Activated naive CD8-positive, alpha-beta T cell treated with anti-CD3 and anti-CD28 coated beads, Interleukin-2, amount 10 ng/mL, durations not matched to agents 7 days and 5 days (primary cell): ENCODE results near the gene TMEM201. TPM values are rescaled to one million over a fixed set of nuclear protein-coding genes. Genes with fewer than 3 reads are reported as not detected.

Experiments used
- ATAC-seq: fragments of 150-1000 bp; cut with Tn5 transposase; one replicate; pipeline ENCODE4 v1.10.0; 2021; ENCODE audit warnings: low read depth, moderate library complexity
- POLR2A ChIA-PET: fragments of 350-600 bp; sonication (Branson Sonifier 250); formaldehyde crosslinking; loops from one replicate; lab custom pipeline; 2021; ENCODE audit warnings: antibody characterized with exemption; lab: Charles Lee
- DNase-seq: peaks from one replicate; pipeline ENCODE4 v3.0.0; 2021
- H3K27ac Mint-ChIP-seq: one replicate; pipeline ENCODE4 v1.8.0; 2022; ENCODE audit warnings: mild to moderate bottlenecking, mixed read lengths
- H3K27me3 Mint-ChIP-seq: one replicate; pipeline ENCODE4 v1.8.0; 2022; ENCODE audit warnings: mild to moderate bottlenecking, moderate library complexity, mixed read lengths
- H3K36me3 Mint-ChIP-seq: one replicate; pipeline ENCODE4 v1.8.0; 2021; ENCODE audit warnings: mild to moderate bottlenecking, mixed read lengths
- H3K4me1 Mint-ChIP-seq: one replicate; pipeline ENCODE4 v1.8.0; 2021; ENCODE audit warnings: mixed read lengths
- H3K4me3 Mint-ChIP-seq: one replicate; pipeline ENCODE4 v1.8.0; 2022; ENCODE audit warnings: mild to moderate bottlenecking, moderate library complexity, mixed read lengths
- H3K9me3 Mint-ChIP-seq: one replicate; pipeline ENCODE4 v1.8.0; 2021; ENCODE audit warnings: mixed read lengths
- total RNA-seq, 2 experiments: library from RNA; stranded (reverse); gene quantifications; one replicate each; pipeline ENCODE4 v1.2.3, GENCODE V29; 2021

Gene TMEM201
- total RNA-seq, 2 experiments from 2014 or later, result 16.1 TPM

GRCh38 chr1:9626201-9626608, 37.5 kb downstream of the TMEM201 start:
- peak overlapping the region; percentile 92 for H3K4me3 Mint-ChIP-seq
- DNase-seq (peak; percentile 48), ATAC-seq (no peak)
- peaks cover 7% of the 10 kb centered on the region for H3K27me3 Mint-ChIP-seq
- H3K4me1 Mint-ChIP-seq, result peaks cover 27% of the 10 kb centered on the region
- H3K36me3 Mint-ChIP-seq, result peaks cover 11% of the 10 kb centered on the region
- POLR2A ChIA-PET, result interaction anchor here (0.5 to 22.8 kb wide), 11 partner anchors 15 to 174 kb away, joined by 3 to 623 read pairs (median 4); partner anchors contain the start of gene PIK3CD
- H3K9me3 Mint-ChIP-seq, result no peaks in the 10 kb centered on the region
- peak overlapping the region; percentile 86 for H3K27ac Mint-ChIP-seq

- peaks cover 44% of the 10 kb centered on the region for H3K4me1 Mint-ChIP-seq
- peak; percentile 42 for ATAC-seq
- H3K4me3 Mint-ChIP-seq, result peak overlapping the region; percentile 92
These were observed 40.1 kb downstream of the TMEM201 start for GRCh38 chr1:9628541-9629444.

GRCh38 chr1:9629445-9630201, 40.9 kb downstream of the TMEM201 start:
- Mint-ChIP-seq H3K4me1 (peaks cover 46% of the 10 kb centered on the region), H3K9me3 (no peaks in the 10 kb centered on the region), H3K27ac (peak overlapping the region; percentile 97), H3K27me3 (no peaks in the 10 kb centered on the region), H3K4me3 (peak overlapping the region; percentile 92), H3K36me3 (peaks cover 40% of the 10 kb centered on the region)
- ATAC-seq (peak; percentile 48), DNase-seq (peak; percentile 85)
- POLR2A ChIA-PET, result interaction anchor here (0.5 to 22.8 kb wide), 19 partner anchors 12 to 488 kb away, joined by 3 to 623 read pairs (median 5); partner anchors contain the start of gene PIK3CD

More at GRCh38 chr1:9628541-9629444, 40.1 kb downstream of the TMEM201 start:
- Mint-ChIP-seq H3K27me3 (peaks cover 3% of the 10 kb centered on the region), H3K9me3 (no peaks in the 10 kb centered on the region), H3K27ac (peak overlapping the region; percentile 97), H3K36me3 (peaks cover 32% of the 10 kb centered on the region)
- DNase-seq, result peak; percentile 84
- POLR2A ChIA-PET, result interaction anchor here (0.5 to 22.8 kb wide), 21 partner anchors 12 to 487 kb away, joined by 3 to 623 read pairs (median 5); partner anchors contain the start of gene PIK3CD

- Mint-ChIP-seq H3K4me1 (peaks cover 55% of the 10 kb centered on the region), H3K4me3 (peak overlapping the region; percentile 92), H3K27me3 (no peaks in the 10 kb centered on the region), H3K36me3 (peaks cover 49% of the 10 kb centered on the region), H3K27ac (peak overlapping the region; percentile 97), H3K9me3 (no peaks in the 10 kb centered on the region)
- POLR2A ChIA-PET, result interaction anchor here (0.6 to 22.8 kb wide), 10 partner anchors 11 to 100 kb away, joined by 3 to 623 read pairs (median 6); partner anchors contain the start of gene PIK3CD
- peak; percentile 51 for DNase-seq
- no peak for ATAC-seq
These were observed 41.8 kb downstream of the TMEM201 start for GRCh38 chr1:9630331-9631111.

DNA sequence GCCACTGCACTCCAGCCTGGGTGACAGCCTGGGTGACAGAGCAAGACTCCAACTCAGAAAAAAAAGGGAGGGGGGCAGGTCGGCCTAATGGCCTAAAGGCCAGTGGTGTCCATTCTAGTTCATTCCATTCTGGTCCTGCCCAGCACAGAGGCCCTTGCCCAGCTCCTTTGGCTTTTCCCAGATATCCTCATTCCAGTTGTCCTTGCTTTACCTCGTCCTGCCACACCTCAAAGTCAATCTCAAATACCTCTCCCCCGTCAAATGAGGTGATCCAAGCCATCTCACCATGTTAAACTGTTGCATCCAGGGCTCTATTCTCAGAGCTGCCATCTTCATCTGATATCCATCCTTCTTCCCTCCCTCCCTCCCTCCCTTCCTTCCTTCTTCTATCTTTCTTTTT, 42.9 kb downstream of the TMEM201 start:
- Mint-ChIP-seq H3K27ac (peak overlapping the region; percentile 97), H3K27me3 (no peaks in the 10 kb centered on the region), H3K4me1 (peaks cover 55% of the 10 kb centered on the region), H3K9me3 (no peaks in the 10 kb centered on the region), H3K36me3 (peaks cover 60% of the 10 kb centered on the region), H3K4me3 (peak overlapping the region; percentile 92)
- POLR2A ChIA-PET, result interaction anchor here (1.5 to 22.8 kb wide), 6 partner anchors 10 to 87 kb away, joined by 4 to 623 read pairs (median 120); partner anchors contain the start of gene PIK3CD
- ATAC-seq (no peak), DNase-seq (peak; percentile 47)

- ATAC-seq (no peak), DNase-seq (no peak)
- H3K4me3 Mint-ChIP-seq, result peak overlapping the region; percentile 92
- peaks cover 75% of the 10 kb centered on the region for H3K36me3 Mint-ChIP-seq
- peak overlapping the region; percentile 97 for H3K27ac Mint-ChIP-seq
- H3K4me1 Mint-ChIP-seq, result peaks cover 56% of the 10 kb centered on the region
- POLR2A ChIA-PET, result interaction anchor here (3.0 to 22.8 kb wide), 3 partner anchors 11 to 85 kb away, joined by 19 to 623 read pairs (median 346); partner anchors contain the start of gene PIK3CD
- H3K9me3 Mint-ChIP-seq, result peaks cover 4% of the 10 kb centered on the region
- no peaks in the 10 kb centered on the region for H3K27me3 Mint-ChIP-seq
These were observed 44.8 kb downstream of the TMEM201 start for GRCh38 chr1:9633493-9633892.

- ATAC-seq (no peak), DNase-seq (no peak)
- Mint-ChIP-seq H3K4me3 (peak overlapping the region; percentile 92), H3K36me3 (peaks cover 81% of the 10 kb centered on the region), H3K4me1 (peaks cover 56% of the 10 kb centered on the region), H3K27me3 (no peaks in the 10 kb centered on the region), H3K27ac (no peak overlapping the region), H3K9me3 (peaks cover 4% of the 10 kb centered on the region)
- POLR2A ChIA-PET, result interaction anchor here (0.6 to 22.8 kb wide), 5 partner anchors 10 to 83 kb away, joined by 3 to 623 read pairs (median 3); partner anchors contain the start of gene PIK3CD
These were observed 45.9 kb downstream of the TMEM201 start for GRCh38 chr1:9634582-9634981.

DNA sequence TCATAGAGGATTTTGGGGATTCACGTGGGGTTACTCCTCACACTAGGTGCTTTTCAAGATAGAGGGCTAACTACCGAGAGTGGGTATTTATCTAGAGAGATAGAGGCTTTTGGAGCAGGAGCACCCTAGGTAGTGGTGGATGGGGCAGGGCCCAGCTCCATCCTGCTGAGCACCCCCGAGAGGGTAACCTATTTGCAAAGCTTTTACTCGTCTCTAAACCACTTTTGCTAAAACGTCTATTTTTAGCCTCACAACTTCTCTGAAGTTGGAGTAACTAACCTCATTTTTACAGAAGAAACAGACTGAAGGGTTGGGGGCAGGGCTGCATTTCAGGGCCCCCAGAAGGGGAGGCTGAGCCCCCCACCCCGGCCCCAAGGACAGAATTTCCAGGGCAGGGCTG, 50.5 kb downstream of the TMEM201 start:
- DNase-seq (no peak), ATAC-seq (peak; percentile 67)
- peak overlapping the region; percentile 72 for H3K4me3 Mint-ChIP-seq
- peak overlapping the region; percentile 78 for H3K27ac Mint-ChIP-seq
- no peaks in the 10 kb centered on the region for H3K27me3 Mint-ChIP-seq
- POLR2A ChIA-PET, result interaction anchor here (13.2 to 22.8 kb wide), 2 partner anchors 10 to 16 kb away, joined by 150 to 623 read pairs; partner anchors contain the start of gene PIK3CD
- peaks cover 70% of the 10 kb centered on the region for H3K4me1 Mint-ChIP-seq
- peaks cover 4% of the 10 kb centered on the region for H3K9me3 Mint-ChIP-seq
- peaks cover 73% of the 10 kb centered on the region for H3K36me3 Mint-ChIP-seq

- POLR2A ChIA-PET, result interaction anchor here (1.0 to 22.8 kb wide), 6 partner anchors 9 to 230 kb away, joined by 3 to 623 read pairs (median 12); partner anchors contain the start of gene PIK3CD
- Mint-ChIP-seq H3K27me3 (no peaks in the 10 kb centered on the region), H3K9me3 (no peaks in the 10 kb centered on the region), H3K27ac (peak overlapping the region; percentile 88), H3K4me1 (peaks cover 51% of the 10 kb centered on the region), H3K36me3 (peaks cover 44% of the 10 kb centered on the region), H3K4me3 (peak overlapping the region; percentile 47)
- ATAC-seq (peak; percentile 19), DNase-seq (no peak)
These were observed 54.9 kb downstream of the TMEM201 start for GRCh38 chr1:9643351-9644256.

DNA sequence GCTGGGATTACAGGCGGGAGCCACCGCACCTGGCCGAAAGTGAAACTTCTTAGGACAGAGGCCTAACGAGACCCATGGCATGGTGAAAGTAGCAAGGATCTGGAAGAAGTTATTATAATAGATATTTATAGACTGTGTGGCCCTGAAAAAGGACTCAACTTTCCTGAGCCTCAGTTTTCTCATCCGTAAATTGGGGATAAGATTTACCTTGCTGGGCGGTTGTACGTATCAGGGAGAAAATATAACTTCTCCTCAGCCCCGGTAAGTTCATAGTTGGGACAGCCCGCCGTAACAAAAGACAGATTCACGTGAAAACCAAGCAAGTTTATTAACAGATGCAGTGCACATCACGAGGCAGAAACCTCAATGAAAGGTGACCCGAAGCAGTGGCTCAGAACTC, 57.3 kb downstream of the TMEM201 start:
- POLR2A ChIA-PET, result interaction anchor here (1.0 to 22.8 kb wide), 4 partner anchors 10 to 35 kb away, joined by 3 to 623 read pairs (median 84); partner anchors contain the start of gene PIK3CD
- Mint-ChIP-seq H3K36me3 (peaks cover 27% of the 10 kb centered on the region), H3K27me3 (no peaks in the 10 kb centered on the region), H3K4me3 (peak overlapping the region; percentile 13), H3K9me3 (no peaks in the 10 kb centered on the region), H3K4me1 (peaks cover 43% of the 10 kb centered on the region), H3K27ac (no peak overlapping the region)
- DNase-seq (no peak), ATAC-seq (no peak)

GRCh38 chr1:9648171-9648570, 59.5 kb downstream of the TMEM201 start:
- Mint-ChIP-seq H3K27ac (no peak overlapping the region), H3K36me3 (peaks cover 20% of the 10 kb centered on the region), H3K27me3 (no peaks in the 10 kb centered on the region), H3K4me1 (peaks cover 34% of the 10 kb centered on the region), H3K4me3 (no peak overlapping the region), H3K9me3 (no peaks in the 10 kb centered on the region)
- POLR2A ChIA-PET, result interaction anchor here (1.0 to 14.8 kb wide), 3 partner anchors 12 to 19 kb away, joined by 3 to 623 read pairs (median 150); no protein-coding TSS in a partner anchor
- DNase-seq (no peak), ATAC-seq (no peak)
